GM12874 (cell line): ENCODE data around the gene VPS13A.

Experiments
- TF ChIP-seq, protein P1 (sequence below): IDR thresholded peaks from 2 replicates; pipeline ENCODE4 v1.5.1; 2011; ENCODE audit warnings: low read depth, mild to moderate bottlenecking, control low read depth, low read length, moderate library complexity; ENCODE audit not compliant: insufficient read depth

Gene VPS13A

DNA sequence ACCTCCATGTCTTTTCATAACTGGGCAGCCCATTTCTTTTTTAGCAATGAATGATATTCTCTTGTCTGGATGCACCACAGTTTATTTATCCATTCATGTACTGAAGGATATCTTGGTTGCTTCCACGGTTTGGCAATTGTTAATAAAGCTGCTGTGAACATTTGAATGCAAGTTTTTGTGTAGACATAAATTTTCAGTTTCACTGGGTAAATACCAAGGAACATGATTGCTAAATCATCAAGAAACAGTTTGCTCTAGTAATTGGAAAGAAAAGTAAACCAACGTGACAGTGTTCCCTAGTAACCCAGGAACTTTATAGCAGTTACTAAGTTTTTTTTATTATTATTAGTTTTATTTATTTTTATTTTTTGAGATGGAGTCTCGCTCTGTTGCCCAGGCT lies 100.4 kb downstream of the VPS13A start:
- TF ChIP-seq, protein P1, sequence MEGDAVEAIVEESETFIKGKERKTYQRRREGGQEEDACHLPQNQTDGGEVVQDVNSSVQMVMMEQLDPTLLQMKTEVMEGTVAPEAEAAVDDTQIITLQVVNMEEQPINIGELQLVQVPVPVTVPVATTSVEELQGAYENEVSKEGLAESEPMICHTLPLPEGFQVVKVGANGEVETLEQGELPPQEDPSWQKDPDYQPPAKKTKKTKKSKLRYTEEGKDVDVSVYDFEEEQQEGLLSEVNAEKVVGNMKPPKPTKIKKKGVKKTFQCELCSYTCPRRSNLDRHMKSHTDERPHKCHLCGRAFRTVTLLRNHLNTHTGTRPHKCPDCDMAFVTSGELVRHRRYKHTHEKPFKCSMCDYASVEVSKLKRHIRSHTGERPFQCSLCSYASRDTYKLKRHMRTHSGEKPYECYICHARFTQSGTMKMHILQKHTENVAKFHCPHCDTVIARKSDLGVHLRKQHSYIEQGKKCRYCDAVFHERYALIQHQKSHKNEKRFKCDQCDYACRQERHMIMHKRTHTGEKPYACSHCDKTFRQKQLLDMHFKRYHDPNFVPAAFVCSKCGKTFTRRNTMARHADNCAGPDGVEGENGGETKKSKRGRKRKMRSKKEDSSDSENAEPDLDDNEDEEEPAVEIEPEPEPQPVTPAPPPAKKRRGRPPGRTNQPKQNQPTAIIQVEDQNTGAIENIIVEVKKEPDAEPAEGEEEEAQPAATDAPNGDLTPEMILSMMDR, result no peak

GRCh38 chr9:77283991-77284390 lies 106.7 kb downstream of the VPS13A start:
- TF ChIP-seq, protein P1, result no peak

DNA sequence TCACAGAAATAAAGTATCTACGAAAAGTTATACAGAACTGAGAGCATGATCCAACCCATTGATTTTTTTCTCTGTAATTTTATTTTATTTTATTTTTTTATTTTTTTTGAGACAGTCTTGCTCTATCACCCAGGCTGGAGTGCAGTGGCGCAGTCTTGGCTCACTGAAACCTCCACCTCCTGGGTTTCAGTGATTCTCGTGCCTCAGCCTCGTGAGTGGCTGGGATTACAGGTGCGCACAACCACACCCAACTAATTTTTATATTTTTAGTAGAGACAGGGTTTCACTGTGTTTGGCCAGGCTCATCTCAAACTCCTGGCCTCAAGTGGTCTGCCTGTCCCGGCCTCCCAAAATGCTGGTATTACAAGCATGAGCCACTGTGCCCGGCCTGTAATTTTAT lies 107.3 kb downstream of the VPS13A start:
- TF ChIP-seq, protein P1, result no peak

DNA sequence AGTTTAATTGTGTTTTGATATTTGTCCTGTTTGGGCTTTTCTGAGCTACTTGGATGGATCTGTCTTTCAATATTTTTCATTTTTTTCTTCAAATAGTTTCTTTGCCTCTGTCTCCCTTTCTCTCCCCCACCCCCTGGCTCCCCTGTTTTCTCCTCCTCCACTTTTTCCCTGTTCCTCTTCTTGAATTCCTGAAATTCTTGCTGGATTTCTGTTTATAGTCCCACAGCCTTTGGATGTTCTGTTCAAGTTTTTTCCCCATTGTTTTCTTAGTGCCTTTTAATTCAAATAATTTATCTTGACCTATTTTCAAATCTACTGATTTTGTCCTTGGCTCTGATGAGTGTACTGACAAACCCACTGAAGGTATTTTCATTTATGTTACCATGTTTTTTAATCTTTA lies 113.0 kb downstream of the VPS13A start:
- TF ChIP-seq, protein P1, result no peak

DNA sequence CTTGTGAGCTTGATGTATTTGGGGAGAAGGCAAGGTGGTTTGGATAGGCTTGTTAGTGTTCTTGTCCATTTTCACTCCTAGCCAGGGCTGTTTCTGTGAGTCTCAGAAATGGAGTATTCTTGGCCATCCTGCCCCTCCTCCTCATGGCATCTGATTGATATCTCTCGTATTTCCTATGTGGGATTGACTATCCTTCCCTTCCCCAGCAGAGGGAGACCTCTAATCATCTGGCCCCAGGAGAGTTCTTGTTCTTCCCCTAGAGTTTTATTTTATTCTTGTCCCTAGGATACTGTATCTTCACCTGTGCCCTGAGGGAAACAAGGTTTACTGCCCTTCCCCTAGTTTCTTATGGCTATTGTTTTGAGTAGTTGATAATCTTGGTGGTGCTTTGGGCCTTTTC lies 114.4 kb downstream of the VPS13A start:
- TF ChIP-seq, protein P1, result no peak

DNA sequence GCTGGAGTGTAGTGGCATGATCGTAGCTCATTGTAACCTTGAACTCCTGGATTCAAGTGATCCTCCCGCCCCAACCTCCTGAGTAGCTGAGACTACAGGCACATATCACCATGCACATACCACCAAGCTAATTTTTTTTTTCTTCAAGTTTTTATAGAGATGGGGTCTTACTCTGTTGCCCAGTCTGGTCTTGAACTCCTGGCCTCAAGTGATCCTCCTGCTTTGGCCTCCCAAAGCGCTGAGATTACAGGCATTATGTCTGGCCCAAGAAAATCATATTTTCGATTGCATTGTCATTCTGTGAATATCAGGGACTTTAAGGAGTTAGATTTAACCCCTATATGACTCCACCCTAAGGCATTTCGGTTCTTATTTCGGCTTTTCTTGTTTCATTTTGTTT lies 116.6 kb downstream of the VPS13A start:
- TF ChIP-seq, protein P1, result no peak

DNA sequence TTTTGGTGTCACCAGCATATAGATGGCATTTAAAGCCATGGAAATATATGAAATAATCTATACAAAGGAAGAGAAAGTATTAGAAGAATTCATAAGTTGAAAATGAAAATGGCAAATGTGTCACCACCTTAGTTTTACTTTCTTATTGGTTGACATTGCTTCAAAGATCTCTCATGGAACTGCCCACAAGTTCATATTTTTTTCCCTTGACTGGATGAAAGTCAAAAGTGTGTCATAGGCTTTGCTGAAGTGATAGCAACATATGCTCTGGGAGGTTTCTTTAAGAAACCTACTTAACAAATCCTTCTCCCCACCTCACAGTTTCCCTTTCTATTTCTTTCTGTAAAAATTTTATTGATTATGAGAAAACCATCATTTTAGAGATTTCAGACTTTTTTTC lies 127.2 kb downstream of the VPS13A start:
- TF ChIP-seq, protein P1, result no peak
